ENCODE measurements around the gene PSTPIP1.

- TF ChIP-seq CTCF (optimal IDR thresholded peaks at IDR 0.05 in 1 of 3, IDR thresholded peaks at IDR 0.05 in 1 of 3, conservative IDR thresholded peaks at IDR 0.05 in 1 of 3; ENCODE audit: extremely low read depth in 1 of 3, insufficient read depth in 2 of 3, low read length in 3 of 3) (no peak), EZH2 (IDR thresholded peaks at IDR 0.05; ENCODE audit: low read length) (no peak)
These were observed 49.3 kb upstream of the PSTPIP1 start for GRCh38 chr15:76945494-76946093.
